HG03060 (cell line): ENCODE results near the gene OR2A42.
"Not testable (repeated sequence)": the region's sequence is repeated elsewhere in the genome, so short reads cannot be mapped to it uniquely, and the experiment has no call there.

ENCODE experiments used
- ATAC-seq: cut with Tn5 transposase; IDR thresholded peaks from one replicate; pipeline ENCODE4 v1.9.1; 2021; ENCODE audit warnings: low read depth, moderate number of reproducible peaks; ENCODE audit not compliant: unreplicated experiment

OR2A42 gene, protein sequence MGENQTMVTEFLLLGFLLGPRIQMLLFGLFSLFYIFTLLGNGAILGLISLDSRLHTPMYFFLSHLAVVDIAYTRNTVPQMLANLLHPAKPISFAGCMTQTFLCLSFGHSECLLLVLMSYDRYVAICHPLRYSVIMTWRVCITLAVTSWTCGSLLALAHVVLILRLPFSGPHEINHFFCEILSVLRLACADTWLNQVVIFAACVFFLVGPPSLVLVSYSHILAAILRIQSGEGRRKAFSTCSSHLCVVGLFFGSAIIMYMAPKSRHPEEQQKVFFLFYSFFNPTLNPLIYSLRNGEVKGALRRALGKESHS

DNA sequence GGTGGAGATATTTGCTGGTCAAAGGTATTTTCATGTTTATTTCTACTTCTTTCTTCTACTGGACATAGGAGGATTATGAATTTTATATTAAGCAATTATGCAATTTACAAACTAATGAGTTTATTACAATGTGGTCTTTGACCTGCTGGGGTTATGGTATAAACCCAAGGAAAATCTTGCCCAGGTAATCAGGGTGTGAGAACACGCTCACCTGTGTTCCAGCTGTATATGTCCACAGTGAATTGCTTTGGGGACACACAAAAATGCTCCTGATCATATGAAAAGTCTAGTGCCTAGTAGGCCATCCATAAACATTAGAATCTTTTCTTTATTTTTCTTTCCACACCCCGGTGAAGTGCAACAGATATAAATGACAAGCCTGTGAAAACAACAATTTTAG lies at the start of gene OR2A42:
Gene OR2A42 (minus strand): TSS at position 241 of the 400 bp plus-strand sequence. CDS start 6,762 bp downstream, outside the sequence.
- ATAC-seq: not testable (repeated sequence)

DNA sequence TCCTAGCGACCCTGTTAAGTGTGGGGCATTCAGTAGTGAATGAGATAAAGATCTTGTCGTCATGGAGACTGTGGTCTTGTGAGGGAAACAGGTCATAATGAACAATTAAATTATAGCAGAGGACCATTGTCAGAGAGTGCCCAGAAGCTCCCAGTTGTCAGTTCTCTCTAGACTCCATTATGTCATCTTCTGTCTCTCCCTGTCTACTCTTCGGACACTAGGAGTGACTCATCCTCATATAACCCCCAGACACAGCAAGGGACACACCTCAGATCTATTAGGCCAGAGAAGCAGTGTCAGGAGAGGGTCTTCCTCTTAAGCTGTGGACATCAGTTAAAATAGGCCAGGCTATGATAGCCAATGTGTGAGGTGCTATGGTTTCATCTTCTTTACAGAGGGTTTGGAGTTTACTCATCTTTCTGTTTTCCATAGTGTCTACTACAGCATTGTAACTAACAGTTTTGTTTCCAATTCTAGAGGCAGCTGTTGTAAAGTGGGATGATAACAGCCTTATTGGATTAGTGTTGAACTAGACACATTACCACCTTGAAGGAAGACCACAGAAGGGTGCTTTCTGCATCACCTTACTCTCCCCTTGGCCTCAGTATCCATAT lies 47.9 kb upstream of the OR2A42 start:
- ATAC-seq: not testable (repeated sequence)

DNA sequence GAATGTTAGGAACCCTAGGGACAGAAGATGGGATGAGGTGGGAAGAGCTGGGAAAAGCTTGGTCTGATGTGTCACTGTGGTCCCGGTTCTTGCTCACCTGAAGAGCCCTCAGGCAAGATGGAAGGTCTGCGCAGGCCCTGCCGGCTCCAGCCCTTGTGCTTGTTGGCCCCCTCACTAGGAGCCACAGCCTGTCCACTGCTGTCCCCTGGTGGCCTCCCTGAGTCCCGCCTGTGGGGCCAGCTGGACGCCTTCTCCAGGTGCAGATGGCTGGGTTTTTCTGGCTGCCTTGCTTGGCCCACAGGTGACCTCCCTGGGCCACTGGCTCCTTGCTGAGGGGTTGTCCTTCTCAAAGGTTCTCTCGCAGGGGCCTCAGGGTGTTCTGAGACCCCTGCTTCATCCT lies 44.3 kb upstream of the OR2A42 start:
- ATAC-seq: not testable (repeated sequence)

DNA sequence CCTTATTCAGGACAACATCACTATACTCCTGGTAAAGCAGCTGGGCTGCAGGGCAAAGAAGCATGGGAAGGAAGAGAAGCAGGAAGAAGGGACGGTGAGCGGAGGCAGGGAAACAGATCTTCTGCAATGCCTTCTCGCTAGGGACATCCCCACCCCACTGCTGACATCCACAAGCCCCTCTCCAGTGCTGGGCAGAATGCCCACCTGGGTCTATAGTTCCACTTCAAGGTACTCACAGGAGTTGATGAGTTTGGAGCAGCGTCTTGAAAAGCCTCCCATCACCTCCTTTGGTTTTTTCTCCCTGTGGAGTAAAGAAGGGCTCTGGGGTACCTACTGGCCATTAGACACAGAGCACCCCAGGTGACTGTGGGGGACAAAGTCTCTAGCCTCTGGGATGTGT lies 43.1 kb upstream of the OR2A42 start:
- not testable (repeated sequence) for ATAC-seq

DNA sequence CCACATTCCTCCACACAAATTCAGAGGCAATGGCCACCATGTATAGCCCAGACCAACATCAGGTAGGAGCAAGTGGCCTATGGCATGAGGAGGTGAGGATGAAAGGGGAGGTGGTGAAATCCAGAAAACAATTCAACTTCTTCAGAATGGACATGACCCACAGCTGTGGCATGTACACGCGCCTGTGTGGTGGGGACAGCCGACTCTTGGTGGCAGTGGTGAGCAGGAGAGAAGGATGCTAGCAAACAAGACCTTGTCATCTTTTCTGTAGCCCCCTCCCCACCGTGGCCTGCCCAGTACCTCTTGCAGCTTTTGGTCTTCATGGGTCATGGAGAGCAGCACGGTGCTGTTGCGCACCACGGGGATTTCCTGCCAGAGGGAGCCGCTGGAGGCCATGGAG lies 42.6 kb upstream of the OR2A42 start:
- ATAC-seq: not testable (repeated sequence)

DNA sequence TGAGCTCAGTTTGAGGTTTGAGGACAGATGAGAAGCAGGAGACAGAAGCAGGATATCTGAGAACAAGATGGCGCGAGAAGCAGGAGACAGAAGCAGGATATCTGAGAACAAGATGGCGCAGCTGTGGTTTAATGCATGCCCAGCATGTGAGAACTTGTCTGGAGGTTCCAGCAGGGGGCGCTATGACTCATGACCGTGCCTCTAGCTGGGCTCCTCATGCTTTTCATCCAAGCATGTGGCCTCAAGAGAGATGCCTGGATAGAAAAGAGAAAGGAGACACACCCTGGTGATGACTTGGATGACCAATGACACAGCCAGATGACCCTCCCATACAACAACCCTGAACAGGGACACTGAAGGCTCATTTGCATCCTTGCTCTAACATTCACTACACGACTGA lies 40.6 kb upstream of the OR2A42 start:
- ATAC-seq: not testable (repeated sequence)

DNA sequence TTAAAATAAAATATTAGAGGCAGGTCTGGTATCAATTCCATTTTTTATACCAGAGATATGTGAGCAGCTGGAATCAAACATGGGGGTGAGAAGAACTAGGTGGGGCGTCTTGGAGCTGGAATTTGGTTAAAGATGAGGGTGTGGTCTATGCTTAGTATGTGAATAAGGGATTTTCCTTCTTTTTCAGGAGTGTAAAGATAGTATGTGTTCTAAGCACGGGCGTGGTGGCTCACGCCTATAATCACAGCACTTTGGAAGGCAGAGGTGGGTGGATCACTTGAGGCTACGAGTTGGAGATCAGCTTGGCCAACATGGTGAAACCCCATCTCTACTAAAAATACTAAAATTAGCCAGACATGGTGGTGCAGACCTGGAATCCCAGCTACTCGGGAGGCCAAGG lies 35.9 kb upstream of the OR2A42 start:
- ATAC-seq: not testable (repeated sequence)

DNA sequence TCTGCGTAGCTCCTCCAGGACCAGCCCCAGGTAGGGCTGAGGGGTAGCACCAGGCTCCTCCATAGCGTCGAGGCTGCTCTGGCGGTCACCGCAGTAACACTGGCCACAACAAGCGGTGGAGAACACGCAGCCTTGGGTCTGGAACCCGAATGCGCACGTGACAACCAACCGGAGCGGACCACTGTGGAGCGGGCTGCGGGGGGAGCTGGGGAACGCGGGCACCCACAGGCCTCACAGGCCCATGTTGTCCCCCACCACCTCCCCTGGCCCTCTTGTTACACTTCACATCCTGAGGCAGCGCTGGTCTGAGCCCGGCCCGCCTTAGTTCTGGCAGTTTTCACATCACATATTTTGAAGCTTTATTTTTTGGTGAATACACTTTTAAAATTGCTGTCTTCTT lies 29.8 kb upstream of the OR2A42 start, which contains the start of gene CTAGE8:
Gene CTAGE8 (minus strand): TSS at position 101 of the 400 bp plus-strand sequence. CDS start 38 bp downstream, at position 63.
- not testable (repeated sequence) for ATAC-seq

DNA sequence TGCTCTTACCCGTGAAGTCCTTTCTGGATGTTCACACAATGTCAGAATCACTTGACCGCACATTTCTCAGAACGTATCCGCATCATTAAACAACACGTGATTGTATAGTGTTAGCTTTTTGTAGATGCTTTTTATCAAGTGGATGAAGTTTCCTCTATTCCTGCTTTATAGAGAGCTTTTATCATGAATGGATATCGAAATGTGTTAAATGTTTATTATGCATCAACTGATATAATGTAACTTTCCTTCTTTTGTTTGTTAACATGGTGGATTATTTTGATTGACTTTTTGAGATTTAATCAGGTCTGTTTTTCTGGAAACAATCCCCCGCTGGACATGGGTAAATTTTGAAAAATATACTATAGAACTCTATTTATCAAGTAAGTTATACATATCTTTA lies 25.3 kb upstream of the OR2A42 start, which contains the start of gene OR2A7:
Gene OR2A7 (minus strand): TSS at position 101 of the 400 bp plus-strand sequence. CDS start 5,164 bp downstream, outside the sequence.
- ATAC-seq: not testable (repeated sequence)

DNA sequence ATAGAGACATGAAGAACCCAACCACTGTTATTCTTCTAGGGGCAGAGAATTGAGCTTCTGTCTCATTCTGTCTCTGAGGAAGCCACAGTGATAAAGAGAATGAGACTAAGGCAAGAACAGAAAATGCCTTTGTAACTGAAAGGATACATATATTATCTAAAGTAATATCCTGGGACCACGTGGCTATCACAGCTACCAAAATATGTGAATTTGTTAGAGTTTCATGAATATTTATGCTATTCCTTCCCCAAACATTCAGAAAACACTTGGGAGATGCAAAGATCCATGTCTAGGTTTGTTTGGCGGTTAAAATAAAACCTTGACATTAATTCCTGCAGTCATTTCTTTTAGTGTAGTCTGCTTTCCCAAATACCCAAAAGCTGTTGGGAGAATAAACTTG lies 22.7 kb upstream of the OR2A42 start:
- ATAC-seq: not testable (repeated sequence)

DNA sequence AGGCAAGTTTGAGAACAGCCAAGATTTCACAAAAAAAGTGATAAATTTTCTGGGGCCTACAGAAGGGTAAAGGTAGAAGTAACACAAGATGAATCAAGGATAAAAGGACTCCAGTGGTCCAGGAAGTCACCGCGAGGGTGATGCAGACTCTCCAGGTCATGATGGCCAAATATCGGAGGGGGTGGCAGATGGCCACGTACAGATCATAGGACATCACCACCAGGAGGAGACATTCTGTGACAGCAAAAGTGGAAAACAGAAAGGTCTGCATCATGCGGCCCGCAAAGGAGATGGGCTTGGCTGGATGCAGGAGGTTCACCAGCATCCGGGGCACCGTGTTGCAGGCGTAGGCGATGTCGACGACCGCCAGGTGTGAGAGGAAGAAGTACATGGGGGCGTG lies 19.7 kb upstream of the OR2A42 start:
- not testable (repeated sequence) for ATAC-seq

DNA sequence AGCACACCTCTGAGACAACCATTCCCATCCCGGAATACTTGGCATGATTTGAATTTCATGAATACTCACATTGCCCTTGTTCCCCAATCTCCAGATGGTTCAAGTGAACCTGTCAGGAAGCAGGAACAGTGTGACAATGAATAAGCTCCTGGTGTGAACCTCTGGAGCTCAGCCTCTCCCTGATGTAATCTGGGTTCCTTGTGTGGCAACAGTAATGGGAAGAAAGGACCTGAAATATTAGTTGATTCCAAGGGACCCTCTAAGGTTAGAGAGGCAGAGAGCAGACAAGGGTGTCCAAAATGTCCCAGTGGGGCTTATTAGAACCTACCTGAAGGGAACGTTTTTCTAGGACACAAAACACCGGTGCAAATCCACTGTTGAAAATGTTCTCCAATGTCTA lies 16.7 kb upstream of the OR2A42 start:
- ATAC-seq: no peak

DNA sequence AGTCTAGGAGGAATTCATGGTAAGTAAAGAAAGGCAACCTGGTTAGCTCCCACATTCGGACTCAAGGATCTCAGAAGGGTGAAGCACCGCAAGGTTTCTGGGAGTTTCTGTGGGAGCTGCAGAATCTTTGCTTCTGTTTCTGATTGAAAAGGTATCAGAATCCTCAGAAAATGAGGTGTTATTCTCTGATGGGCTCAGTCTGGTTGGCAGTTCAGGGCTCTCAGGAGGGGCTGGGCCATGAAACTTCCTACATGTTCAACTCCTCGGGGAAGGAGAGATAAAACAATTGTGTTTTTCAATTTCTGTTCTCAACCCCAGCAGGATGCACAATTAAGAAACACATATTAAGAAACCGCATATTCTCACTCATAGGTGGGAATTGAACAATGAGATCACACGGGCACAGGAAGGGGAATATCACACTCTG lies 16.1 kb upstream of the OR2A42 start:
- ATAC-seq: no peak

DNA sequence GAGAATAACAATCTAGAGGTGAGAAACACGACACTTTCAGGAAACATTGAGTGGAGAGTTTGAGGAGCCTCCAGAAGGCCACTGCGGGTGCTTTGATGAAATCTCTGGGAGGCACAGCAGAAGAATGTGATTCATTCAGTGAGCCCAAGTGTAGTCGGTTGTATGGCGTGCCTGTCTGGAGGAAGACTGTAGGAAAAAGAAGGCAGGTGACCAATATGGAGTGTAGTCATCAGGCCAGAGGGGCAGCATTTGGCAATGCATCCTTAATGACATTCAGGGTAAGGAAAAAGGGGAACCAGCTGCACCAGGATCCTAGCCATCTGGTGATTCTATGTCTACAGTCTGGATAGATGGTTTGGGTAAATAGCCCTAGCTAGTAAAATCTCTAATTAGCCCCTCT lies 12.9 kb upstream of the OR2A42 start:
- ATAC-seq: not testable (repeated sequence)

DNA sequence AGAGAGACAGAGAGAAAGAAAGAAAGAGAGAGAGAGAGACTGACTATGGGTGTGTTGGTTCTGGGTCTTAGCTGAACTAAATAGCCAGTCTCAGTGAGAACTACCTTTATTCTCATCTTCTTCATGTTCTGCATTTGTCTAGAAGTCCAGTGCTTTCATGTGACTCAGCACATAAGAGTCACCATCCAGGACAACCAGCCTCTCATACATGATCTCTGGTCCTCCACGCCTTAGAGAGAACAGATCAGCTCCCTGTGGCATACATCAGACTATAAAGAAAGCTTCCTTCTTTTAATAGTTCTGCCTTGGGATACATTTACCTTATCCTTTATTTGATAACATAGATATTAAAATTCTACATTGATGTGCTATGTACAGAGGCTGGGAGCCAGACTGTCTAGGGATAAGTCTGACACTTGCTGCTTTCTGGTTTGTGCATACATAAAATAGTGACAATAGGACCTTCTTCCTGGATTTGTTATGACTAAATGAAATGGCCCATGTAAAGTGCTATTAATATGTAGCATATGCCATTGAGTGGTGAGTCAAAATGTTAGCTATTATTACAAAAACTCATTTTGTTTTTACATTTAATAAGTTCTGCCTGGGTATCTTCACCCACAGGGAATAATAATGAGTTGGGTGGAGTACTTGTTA lies 8.4 kb upstream of the OR2A42 start:
- ATAC-seq: not testable (repeated sequence)

DNA sequence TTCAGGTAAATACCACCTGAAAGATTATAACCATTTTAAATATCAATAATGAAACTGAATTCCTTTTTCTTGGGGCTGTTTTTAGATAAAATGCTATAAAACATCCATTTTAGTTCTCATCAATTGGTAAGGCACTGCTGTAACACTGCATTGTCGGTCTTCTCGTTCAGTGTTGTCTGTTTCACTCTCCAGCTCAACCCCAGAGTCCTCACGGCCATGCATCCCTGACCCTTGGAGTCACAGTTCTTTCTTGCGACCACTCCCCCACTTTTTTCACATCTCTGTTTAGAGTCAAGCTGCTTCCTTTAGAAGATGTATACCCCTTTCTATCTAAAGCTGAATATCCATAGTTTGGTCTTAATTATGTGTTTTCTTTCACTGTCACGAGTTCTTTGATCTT lies 7.6 kb upstream of the OR2A42 start:
- ATAC-seq: not testable (repeated sequence)

DNA sequence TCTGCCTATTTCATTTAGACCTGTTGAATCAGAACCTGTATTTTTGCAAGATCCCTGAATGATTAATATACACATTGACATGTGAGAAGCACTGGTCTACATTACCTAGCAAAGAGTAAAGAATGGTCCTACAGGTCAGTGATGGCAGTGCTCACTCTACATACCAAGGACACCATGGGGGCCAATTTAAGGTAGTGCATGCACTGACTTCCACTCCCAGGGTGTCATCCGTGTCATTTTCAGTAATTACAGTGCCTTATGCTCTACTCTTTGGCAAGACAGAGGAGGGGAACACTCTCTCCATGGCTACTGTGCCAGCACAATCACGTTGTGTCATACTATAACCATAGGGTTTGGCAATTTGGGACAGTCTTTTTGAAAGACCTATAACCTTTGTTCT lies 6.0 kb upstream of the OR2A42 start:
- ATAC-seq: not testable (repeated sequence)

DNA sequence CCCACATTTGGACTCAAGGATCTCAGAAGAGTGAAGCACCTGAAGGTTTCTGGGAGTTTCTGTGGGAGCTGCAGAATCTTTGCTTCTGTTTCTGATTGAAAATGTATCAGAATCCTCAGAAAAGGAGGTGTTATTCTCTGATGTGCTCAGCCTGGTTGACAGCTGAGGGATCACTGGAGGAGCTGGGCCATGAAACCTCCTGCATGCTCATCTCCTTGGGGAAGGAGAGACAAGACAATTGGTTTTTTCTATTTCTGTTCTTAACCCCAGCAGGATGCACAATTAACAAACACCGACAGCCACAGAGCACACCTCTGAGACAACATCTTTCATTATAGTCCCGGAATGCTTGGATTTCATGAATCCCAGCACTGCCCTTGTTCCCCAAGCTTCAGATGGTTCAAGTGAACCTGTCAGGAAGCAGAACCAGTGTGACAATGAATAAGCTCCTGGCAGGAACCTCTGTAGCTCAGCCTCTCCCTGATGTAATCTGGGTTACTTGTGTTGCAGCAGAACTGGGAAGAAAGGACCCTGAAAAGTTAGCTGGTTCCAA lies 799 bp downstream of the OR2A42 start:
- not testable (repeated sequence) for ATAC-seq

DNA sequence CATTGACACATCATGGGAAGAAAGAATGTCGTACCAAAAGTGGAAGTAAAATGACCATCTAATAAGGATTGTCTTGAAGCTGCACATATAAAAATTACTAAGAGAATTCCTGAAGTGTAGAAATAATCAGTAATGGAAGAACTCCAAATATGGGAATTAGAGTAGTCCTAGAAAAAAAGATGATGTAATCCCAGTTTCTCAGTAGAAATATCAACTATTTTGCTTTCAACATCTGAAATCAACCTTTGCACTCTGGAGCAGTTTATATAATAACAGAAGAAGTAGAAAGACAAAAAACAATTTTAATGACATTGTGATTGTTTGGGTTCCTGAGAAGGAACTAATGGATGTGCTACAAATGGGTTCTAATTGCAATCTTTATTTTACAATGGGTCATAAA lies 6.4 kb downstream of the OR2A42 start:
- not testable (repeated sequence) for ATAC-seq

DNA sequence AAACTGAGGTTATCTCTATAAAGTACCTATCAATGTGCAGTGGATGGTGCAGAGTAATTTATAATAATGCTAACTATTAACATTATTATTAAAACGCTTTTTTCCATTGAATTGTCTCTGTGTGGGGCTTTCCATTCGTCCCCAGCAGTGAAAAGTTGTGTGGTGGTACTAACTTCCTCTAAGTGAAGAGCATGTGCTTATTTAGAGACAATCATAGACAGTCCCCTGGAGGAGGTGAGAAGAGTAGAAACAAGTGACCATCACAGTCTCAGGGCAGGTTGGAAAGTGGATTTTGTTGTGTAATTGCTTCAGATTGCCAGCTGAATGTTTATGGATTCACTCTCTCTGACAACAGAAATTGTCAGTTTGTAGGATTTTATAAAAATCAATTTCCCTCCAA lies 8.4 kb downstream of the OR2A42 start:
- ATAC-seq: not testable (repeated sequence)

DNA sequence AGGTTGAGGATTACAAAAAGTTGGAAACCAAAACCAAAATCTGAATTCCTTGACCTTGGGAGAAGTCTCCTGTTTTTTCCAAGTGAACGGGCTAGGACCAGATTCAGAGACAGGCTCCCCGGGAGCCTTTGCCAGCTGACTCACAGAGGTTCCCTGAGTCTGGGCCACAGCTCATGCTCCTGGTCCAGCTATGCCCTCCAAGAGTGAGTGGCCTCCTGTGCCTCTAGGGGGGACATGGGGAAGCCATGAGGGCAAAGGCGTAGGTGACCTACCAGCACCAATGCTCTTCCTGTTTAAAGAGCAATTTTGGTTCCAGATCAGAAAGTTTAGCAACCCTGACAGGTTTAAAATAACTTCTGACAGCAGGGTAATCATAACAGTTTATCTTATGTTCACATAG lies 10.6 kb downstream of the OR2A42 start:
- not testable (repeated sequence) for ATAC-seq
